HG02588 (cell line): Measurements from ENCODE around the gene SMPDL3A.
"Not testable (repeated sequence)": the region's sequence is repeated elsewhere in the genome, so short reads cannot be mapped to it uniquely, and the experiment has no call there.

Experiments
- ATAC-seq: cut with Tn5 transposase; IDR thresholded peaks from one replicate; pipeline ENCODE4 v1.9.1; 2021; ENCODE audit warnings: mild to moderate bottlenecking, moderate library complexity; ENCODE audit not compliant: unreplicated experiment

Gene SMPDL3A, protein sequence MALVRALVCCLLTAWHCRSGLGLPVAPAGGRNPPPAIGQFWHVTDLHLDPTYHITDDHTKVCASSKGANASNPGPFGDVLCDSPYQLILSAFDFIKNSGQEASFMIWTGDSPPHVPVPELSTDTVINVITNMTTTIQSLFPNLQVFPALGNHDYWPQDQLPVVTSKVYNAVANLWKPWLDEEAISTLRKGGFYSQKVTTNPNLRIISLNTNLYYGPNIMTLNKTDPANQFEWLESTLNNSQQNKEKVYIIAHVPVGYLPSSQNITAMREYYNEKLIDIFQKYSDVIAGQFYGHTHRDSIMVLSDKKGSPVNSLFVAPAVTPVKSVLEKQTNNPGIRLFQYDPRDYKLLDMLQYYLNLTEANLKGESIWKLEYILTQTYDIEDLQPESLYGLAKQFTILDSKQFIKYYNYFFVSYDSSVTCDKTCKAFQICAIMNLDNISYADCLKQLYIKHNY

DNA sequence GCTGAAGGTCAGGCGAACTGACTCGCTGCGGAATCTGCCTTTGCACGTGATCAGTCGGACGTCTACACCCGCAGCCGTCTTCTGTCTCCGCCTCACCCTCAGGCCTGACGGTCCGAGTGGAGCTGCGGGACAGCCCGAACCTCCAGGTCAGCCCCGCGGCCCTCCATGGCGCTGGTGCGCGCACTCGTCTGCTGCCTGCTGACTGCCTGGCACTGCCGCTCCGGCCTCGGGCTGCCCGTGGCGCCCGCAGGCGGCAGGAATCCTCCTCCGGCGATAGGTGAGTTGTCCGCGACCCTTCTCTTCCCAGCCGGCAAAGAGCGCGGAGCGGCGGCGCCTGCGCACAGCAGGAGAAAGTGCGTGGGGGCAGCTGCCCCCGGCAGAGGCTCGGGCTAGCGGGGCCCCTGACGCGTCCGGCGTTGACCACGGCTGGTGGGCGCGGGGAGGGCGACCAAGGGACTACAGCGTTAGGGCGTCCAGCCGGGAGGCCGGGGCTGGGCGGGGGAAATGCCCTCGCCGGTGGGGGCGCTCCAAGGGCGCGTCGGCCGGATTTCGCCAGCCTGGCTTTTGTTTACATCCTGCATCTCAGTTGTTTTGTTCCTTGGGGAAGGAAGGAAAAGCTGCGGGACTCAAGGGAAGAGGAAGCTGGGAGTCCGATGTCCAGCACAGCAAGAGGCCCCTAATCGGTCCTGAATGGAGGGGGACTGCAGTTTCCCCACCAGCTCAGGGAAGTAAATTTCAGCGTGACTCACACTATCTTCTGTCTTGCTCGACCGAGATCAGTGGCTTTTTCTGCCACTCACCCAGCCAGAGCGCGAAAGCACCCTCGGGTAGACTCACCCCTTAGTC, at the start of gene SMPDL3A:
TSS of gene SMPDL3A (plus strand) at position 77 of the 846 bp plus-strand sequence. CDS start at position 166, 89 bp downstream.
- ATAC-seq = peak; percentile 59

- ATAC-seq = no peak
Observed at GRCh38 chr6:122740091-122740490, 49.0 kb upstream of the SMPDL3A start.

- no peak for ATAC-seq
Observed at GRCh38 chr6:122740936-122741335, 48.1 kb upstream of the SMPDL3A start.

DNA sequence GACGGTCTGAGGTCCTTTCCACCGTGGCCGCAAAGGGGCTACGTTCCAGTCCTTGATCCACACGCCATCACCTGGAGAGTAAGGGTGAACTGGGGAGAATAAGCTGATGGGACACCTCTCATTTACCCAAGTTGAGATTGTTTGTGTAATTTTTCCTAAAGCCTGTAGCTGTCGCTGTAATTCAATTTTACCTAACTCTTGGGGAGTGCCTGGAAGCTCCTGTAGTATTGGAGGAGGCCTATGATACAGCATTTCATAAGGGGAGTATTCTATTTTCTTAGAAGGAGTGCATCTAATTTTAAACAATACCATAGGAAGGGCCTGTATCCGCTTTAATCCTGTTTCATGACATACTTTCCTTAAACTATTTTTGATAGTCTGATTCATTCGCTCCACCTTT, 44.8 kb upstream of the SMPDL3A start:
- ATAC-seq = not testable (repeated sequence)

DNA sequence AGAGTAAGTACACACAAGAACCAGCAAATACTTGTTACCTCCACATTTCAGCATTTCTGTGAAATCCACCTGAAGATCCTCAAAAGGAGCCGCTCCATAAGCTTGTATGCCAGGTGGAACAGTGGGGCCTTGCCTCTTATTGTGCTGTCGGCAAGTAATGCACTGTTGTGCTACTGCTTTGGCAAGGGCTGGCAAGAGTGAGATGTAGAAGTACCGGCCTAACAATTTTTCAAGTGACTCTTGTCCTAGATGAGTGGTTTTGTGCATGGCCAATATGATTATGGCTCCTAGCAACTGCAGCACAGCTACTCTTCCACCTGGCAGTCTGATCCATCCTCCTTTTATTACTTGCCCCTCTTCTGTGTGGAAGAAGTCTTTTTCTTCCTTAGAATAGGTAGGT, 44.2 kb upstream of the SMPDL3A start:
- not testable (repeated sequence) for ATAC-seq

DNA sequence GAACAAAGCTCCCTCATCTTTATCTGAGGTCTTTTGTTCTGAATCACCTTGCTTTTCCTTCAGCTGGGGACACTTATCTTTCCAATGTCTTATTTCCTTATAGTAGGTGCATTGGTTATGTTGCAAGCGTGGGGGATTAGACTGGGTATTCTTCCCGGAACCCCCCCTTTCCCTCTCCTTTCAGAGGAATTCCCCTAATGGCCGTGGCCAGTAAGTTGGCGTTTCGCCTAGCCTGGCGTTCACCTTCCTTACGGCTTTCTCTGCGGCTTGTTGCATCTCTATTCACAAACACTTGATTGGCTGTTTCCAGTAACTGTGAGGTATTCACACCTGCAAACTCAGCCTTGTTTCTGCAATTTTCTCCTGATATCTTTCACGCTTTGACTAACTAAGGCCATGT, 42.4 kb upstream of the SMPDL3A start:
- no peak for ATAC-seq

- ATAC-seq = no peak
Observed at GRCh38 chr6:122747573-122747972, 41.5 kb upstream of the SMPDL3A start.

- ATAC-seq = not testable (repeated sequence)
Observed at GRCh38 chr6:122748945-122749344, 40.1 kb upstream of the SMPDL3A start.

GRCh38 chr6:122749451-122750050, 39.5 kb upstream of the SMPDL3A start:
- ATAC-seq = no peak

DNA sequence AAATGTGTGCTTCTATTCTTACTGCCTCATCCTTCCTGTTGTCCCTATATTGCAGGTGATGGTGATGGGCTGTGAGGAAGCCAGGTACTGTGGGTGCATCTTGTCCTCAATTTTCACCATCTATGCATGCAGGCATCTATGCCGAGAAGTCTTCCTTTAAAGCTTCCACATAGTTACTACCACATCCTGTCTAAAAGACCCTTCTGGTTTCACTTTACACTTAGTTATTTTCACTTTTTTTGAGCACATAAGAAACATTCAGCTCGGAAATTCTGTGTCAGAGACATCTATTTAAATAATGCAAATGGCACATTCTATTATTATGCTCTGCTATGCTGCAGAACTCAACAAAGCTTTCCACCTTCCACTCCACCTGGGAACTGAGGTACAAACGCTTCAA, 37.7 kb upstream of the SMPDL3A start:
- peak; percentile 83 for ATAC-seq

DNA sequence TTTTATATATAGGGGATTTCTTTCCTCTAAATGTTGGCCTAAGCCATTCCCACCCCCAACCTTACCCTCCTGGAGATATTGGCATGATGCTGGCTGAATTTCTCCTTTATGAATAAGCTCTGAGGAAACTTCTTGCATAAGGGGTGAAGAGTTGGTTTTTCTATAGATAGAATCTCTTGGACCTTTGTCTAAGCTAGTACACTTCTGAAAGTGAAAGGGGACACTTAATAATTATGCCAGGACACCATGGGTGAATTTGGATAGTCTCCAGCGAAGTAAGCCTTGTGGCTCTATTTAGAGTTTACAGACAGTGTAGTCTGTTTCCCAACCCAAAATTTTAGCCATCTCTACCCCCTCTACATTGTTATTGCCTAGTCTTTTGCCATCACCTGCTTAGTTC, 36.6 kb upstream of the SMPDL3A start:
- ATAC-seq = no peak

- no peak for ATAC-seq
Observed at GRCh38 chr6:122753000-122753687, 35.9 kb upstream of the SMPDL3A start.

- ATAC-seq = no peak
Observed at GRCh38 chr6:122753688-122754056, 35.4 kb upstream of the SMPDL3A start.

- ATAC-seq = no peak
Observed at GRCh38 chr6:122754191-122754731, 34.8 kb upstream of the SMPDL3A start.

GRCh38 chr6:122755901-122756300, 33.2 kb upstream of the SMPDL3A start:
- no peak for ATAC-seq

- peak; percentile 99 for ATAC-seq
Observed at GRCh38 chr6:122758927-122759334, 30.1 kb upstream of the SMPDL3A start.

DNA sequence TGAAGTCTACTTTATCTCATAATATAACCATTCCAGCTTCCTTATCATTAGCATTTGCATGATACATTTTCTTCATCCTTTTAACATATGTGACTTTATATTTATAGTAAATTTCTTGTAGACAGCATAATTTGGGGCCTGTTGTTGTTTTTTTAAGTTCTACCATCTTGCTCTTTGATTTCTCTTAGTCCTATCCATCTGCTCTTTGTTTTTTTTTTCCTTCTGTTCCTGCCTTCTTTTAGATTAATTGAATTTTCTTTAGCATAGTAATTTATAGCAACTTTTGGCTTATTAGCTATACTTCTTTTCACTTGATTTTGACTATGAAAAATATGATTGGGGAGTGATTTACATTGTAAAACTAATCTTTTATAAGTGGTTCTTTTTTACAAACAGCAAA, 28.7 kb upstream of the SMPDL3A start:
- no peak for ATAC-seq

DNA sequence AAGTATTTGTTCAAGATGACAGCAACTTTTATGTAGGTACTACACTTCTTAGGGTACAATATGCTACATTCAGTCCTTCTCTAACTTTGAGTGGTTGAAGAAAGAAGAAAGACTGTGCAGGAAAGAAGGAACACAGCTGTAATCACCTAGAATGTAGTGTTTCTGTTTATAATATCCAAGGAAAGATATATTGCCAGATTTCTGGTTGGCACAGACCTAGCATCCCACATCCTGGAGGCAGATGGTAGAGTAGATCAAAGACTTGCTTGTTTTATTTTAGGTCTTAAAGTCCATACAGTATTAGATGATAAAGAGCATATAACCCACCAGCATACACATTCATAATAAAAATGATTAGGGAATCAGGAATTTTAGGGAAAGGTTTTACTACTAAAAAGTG, 22.8 kb upstream of the SMPDL3A start:
- no peak for ATAC-seq

- no peak for ATAC-seq
Observed at GRCh38 chr6:122770835-122771601, 18.0 kb upstream of the SMPDL3A start.
